ENCODE measurements around the gene PTPRH.

DNA sequence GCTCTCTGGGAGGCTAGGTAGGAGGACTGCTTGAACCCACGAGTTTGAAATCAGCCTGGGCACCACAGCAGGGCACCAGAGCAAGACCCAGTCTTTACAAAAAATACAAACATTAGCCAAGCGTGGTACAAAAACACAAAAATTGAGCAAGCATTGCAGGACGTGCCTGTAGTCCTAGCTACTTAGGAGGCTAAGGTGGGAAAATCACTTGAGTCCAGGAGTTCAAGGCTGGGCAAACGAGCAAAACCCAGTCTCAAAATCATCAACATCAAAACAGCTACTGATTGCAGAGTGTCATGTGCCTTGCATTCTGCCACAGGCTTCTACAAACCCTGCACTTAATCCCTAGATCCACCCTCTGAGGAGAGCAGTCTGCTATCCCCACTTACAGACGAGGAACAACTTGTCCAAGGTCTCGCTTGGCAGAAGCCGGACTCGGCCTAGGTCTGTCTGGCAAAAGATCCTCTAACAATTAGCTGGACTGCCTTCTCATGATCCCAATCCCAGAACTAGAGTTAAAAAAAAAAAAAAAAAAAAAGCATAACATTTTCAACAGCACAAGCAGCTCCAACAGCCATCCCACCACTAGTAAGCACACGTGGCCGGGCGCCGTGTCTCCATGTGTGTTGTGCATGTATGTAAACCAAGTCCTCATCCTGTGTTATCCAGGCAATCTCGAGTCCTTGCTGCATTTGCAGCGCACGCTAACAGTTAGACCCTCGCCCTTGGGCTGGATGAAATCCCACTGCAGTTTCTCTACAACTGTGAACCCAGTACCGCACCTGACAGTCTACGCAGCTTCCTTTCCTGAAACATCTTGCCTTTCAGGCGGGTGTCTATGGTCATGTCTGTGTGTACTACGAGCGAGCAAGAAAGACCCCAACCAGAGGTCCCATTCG, 47.5 kb upstream of the PTPRH start:
- TF ChIP-seq EZH2 (IDR thresholded peaks at IDR 0.05) (no peak), ZNF274 (IDR thresholded peaks at IDR 0.05; ENCODE audit: low read depth, low read length) (no peak), POLR2A (IDR thresholded peaks at IDR 0.05; ENCODE audit: borderline replicate concordance, extremely low read depth, insufficient read depth, insufficient read length) (no peak), POLR2AphosphoS5 (IDR thresholded peaks at IDR 0.05; ENCODE audit: low read depth, low read length) (no peak), SRF (IDR thresholded peaks at IDR 0.05; ENCODE audit: low read depth) (no peak), CBX3 (IDR thresholded peaks at IDR 0.05; ENCODE audit: low read depth) (no peak), EZH2phosphoT487 (IDR thresholded peaks at IDR 0.05; ENCODE audit: borderline replicate concordance) (no peak), TCF7L2 (IDR thresholded peaks at IDR 0.05; ENCODE audit: borderline replicate concordance, extremely low read depth, insufficient read depth, insufficient read length) (no peak), YY1 (IDR thresholded peaks at IDR 0.05; ENCODE audit: extremely low read depth, insufficient replicate concordance, low read depth, low read length) (no peak), ELF1 (IDR thresholded peaks at IDR 0.05; ENCODE audit: borderline replicate concordance, low read depth) (no peak)
- TF ChIP-seq, protein P1, sequence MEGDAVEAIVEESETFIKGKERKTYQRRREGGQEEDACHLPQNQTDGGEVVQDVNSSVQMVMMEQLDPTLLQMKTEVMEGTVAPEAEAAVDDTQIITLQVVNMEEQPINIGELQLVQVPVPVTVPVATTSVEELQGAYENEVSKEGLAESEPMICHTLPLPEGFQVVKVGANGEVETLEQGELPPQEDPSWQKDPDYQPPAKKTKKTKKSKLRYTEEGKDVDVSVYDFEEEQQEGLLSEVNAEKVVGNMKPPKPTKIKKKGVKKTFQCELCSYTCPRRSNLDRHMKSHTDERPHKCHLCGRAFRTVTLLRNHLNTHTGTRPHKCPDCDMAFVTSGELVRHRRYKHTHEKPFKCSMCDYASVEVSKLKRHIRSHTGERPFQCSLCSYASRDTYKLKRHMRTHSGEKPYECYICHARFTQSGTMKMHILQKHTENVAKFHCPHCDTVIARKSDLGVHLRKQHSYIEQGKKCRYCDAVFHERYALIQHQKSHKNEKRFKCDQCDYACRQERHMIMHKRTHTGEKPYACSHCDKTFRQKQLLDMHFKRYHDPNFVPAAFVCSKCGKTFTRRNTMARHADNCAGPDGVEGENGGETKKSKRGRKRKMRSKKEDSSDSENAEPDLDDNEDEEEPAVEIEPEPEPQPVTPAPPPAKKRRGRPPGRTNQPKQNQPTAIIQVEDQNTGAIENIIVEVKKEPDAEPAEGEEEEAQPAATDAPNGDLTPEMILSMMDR (IDR thresholded peaks at IDR 0.05 in 2 of 3, conservative IDR thresholded peaks at IDR 0.05 in 1 of 3; ENCODE audit: borderline replicate concordance in 1 of 3, insufficient read depth in 1 of 3, low read depth in 2 of 3, low read length in 2 of 3): no peak
- TF ChIP-seq, protein P2, sequence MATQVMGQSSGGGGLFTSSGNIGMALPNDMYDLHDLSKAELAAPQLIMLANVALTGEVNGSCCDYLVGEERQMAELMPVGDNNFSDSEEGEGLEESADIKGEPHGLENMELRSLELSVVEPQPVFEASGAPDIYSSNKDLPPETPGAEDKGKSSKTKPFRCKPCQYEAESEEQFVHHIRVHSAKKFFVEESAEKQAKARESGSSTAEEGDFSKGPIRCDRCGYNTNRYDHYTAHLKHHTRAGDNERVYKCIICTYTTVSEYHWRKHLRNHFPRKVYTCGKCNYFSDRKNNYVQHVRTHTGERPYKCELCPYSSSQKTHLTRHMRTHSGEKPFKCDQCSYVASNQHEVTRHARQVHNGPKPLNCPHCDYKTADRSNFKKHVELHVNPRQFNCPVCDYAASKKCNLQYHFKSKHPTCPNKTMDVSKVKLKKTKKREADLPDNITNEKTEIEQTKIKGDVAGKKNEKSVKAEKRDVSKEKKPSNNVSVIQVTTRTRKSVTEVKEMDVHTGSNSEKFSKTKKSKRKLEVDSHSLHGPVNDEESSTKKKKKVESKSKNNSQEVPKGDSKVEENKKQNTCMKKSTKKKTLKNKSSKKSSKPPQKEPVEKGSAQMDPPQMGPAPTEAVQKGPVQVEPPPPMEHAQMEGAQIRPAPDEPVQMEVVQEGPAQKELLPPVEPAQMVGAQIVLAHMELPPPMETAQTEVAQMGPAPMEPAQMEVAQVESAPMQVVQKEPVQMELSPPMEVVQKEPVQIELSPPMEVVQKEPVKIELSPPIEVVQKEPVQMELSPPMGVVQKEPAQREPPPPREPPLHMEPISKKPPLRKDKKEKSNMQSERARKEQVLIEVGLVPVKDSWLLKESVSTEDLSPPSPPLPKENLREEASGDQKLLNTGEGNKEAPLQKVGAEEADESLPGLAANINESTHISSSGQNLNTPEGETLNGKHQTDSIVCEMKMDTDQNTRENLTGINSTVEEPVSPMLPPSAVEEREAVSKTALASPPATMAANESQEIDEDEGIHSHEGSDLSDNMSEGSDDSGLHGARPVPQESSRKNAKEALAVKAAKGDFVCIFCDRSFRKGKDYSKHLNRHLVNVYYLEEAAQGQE (IDR thresholded peaks at IDR 0.05; ENCODE audit: low read depth): no peak
- TF ChIP-seq, protein P3, sequence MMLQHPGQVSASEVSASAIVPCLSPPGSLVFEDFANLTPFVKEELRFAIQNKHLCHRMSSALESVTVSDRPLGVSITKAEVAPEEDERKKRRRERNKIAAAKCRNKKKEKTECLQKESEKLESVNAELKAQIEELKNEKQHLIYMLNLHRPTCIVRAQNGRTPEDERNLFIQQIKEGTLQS (IDR thresholded peaks at IDR 0.05): no peak
